ENCODE data around the gene PDK3. TPM values are rescaled to one million over a fixed set of nuclear protein-coding genes. Genes with fewer than 3 reads are reported as not detected.

PDK3 gene
- polyA plus RNA-seq, 1 donor (not counting 4 experiments of a cell fraction or from before 2014, with no cell fraction given): 8.0 TPM

DNA sequence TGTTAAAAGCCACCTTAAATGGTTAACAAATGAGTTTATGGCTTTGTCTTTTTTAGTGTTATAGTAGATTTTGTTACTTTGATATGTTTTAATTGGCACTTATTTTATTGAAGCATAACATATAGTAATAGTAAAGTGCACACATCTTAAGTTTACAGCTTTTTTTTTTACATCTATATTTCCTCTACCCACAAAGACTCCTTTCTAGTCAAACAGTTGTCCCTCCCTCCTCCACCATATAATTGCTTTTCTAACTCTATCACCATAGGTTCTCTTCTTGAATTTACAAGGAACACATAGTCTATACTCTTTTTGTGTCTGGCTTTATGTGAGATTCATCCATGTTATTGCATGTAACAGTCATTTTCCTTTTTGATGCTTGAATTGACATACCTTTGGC is 71.5 kb downstream of the PDK3 start:
- Histone ChIP-seq H3K9me1 (ENCODE audit: control insufficient read depth, extremely low read depth, insufficient read depth, low read length) (no peaks in the 10 kb centered on the region), H3K27ac (ENCODE audit: control insufficient read depth, insufficient read depth, low read length) (no peak overlapping the region), H3K36me3 (ENCODE audit: control insufficient read depth in 2 of 2, extremely low read depth in 1 of 2, insufficient read depth in 2 of 2, low read length in 2 of 2) (no peaks in the 10 kb centered on the region), H4K20me1 (ENCODE audit: control insufficient read depth, extremely low read depth, insufficient read depth, low read length) (no peaks in the 10 kb centered on the region), H3K27me3 (ENCODE audit: control insufficient read depth, extremely low read depth, insufficient read depth, low read length) (no peaks in the 10 kb centered on the region), H3K9ac (ENCODE audit: control insufficient read depth, extremely low read depth, insufficient read depth, low read length) (no peak overlapping the region), H2AFZ (ENCODE audit: control insufficient read depth, low read length) (no peak overlapping the region), H3K4me2 (ENCODE audit: control insufficient read depth, extremely low read depth, insufficient read depth, low read depth, low read length) (no peak overlapping the region), H3K4me1 (ENCODE audit: control insufficient read depth, extremely low read depth, insufficient read depth, low read length) (no peaks in the 10 kb centered on the region), H3K79me2 (ENCODE audit: control insufficient read depth, insufficient read depth, low read length) (no peaks in the 10 kb centered on the region), H3K4me3 (ENCODE audit: control insufficient read depth in 2 of 3, extremely low read depth in 1 of 3, insufficient read depth in 2 of 3, low read depth in 1 of 3, low read length in 3 of 3) (no peak overlapping the region), H3K9me3 (ENCODE audit: control insufficient read depth, low read depth, low read length) (no peaks in the 10 kb centered on the region)
- TF ChIP-seq EZH2 (IDR thresholded peaks at IDR 0.05; ENCODE audit: low read length) (no peak), CTCF (optimal IDR thresholded peaks at IDR 0.05 in 1 of 3, IDR thresholded peaks at IDR 0.05 in 1 of 3, conservative IDR thresholded peaks at IDR 0.05 in 1 of 3; ENCODE audit: extremely low read depth in 1 of 3, insufficient read depth in 2 of 3, low read length in 3 of 3) (no peak)
- DNase-seq (ENCODE audit: low read depth, low spot score) (no peak), FAIRE-seq (no peak)
- dilution Hi-C loops (cut with MboI; ENCODE audit: extremely low pct_ligation_motif_present, low sequenced_read_pairs): no loop called here

DNA sequence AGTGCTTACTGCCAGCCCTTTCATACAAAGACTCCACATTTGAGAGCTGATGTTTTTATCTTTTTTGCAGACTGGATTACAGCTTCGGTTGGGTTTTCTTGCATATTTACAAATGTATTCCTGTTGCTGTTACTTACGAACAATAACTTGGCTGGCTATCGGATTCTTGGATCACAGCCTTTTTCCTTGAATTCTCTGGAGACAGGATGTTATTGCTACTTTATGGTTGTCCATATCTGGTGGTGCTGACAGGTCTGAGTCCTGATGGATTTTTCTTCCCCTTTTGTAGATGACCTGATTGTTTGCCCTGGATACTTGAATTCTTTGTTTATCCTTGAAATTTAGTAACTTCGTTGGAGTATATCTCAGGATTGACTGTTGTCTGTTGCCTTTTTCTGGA is 77.7 kb downstream of the PDK3 start:
- Histone ChIP-seq H3K9me3 (ENCODE audit: control insufficient read depth, low read depth, low read length) (no peaks in the 10 kb centered on the region), H3K79me2 (ENCODE audit: control insufficient read depth, insufficient read depth, low read length) (no peaks in the 10 kb centered on the region), H2AFZ (ENCODE audit: control insufficient read depth, low read length) (no peak overlapping the region), H3K27me3 (ENCODE audit: control insufficient read depth, extremely low read depth, insufficient read depth, low read length) (no peaks in the 10 kb centered on the region), H4K20me1 (ENCODE audit: control insufficient read depth, extremely low read depth, insufficient read depth, low read length) (no peaks in the 10 kb centered on the region), H3K9me1 (ENCODE audit: control insufficient read depth, extremely low read depth, insufficient read depth, low read length) (no peaks in the 10 kb centered on the region), H3K36me3 (ENCODE audit: control insufficient read depth in 2 of 2, extremely low read depth in 1 of 2, insufficient read depth in 2 of 2, low read length in 2 of 2) (no peaks in the 10 kb centered on the region), H3K4me3 (ENCODE audit: control insufficient read depth in 2 of 3, extremely low read depth in 1 of 3, insufficient read depth in 2 of 3, low read depth in 1 of 3, low read length in 3 of 3) (no peak overlapping the region), H3K4me2 (ENCODE audit: control insufficient read depth, extremely low read depth, insufficient read depth, low read depth, low read length) (no peak overlapping the region), H3K4me1 (ENCODE audit: control insufficient read depth, extremely low read depth, insufficient read depth, low read length) (no peaks in the 10 kb centered on the region), H3K27ac (ENCODE audit: control insufficient read depth, insufficient read depth, low read length) (no peak overlapping the region), H3K9ac (ENCODE audit: control insufficient read depth, extremely low read depth, insufficient read depth, low read length) (no peak overlapping the region)
- FAIRE-seq: no peak
- TF ChIP-seq CTCF (optimal IDR thresholded peaks at IDR 0.05 in 1 of 3, IDR thresholded peaks at IDR 0.05 in 1 of 3, conservative IDR thresholded peaks at IDR 0.05 in 1 of 3; ENCODE audit: extremely low read depth in 1 of 3, insufficient read depth in 2 of 3, low read length in 3 of 3) (no peak), EZH2 (IDR thresholded peaks at IDR 0.05; ENCODE audit: low read length) (no peak)
- dilution Hi-C loops (cut with MboI; ENCODE audit: extremely low pct_ligation_motif_present, low sequenced_read_pairs): no loop called here
- DNase-seq (ENCODE audit: low read depth, low spot score): no peak
